Endothelial cell (in vitro differentiated cells): ENCODE measurements around the gene BTNL2. TPM values are rescaled to one million over a fixed set of nuclear protein-coding genes. Genes with fewer than 3 reads are reported as not detected.

Source experiments
- DNase-seq: peaks from one replicate; pipeline ENCODE4 v3.0.0; 2021; ENCODE audit warnings: low spot score
- H3K27ac Mint-ChIP-seq: one replicate; pipeline ENCODE4 v1.8.0; 2021; ENCODE audit warnings: mixed read lengths, inconsistent platforms; ENCODE audit not compliant: unreplicated experiment
- H3K27me3 Mint-ChIP-seq: one replicate; pipeline ENCODE4 v1.8.0; 2021; ENCODE audit warnings: mild to moderate bottlenecking, moderate library complexity, mixed read lengths, inconsistent platforms; ENCODE audit not compliant: unreplicated experiment
- H3K36me3 Mint-ChIP-seq: one replicate; pipeline ENCODE4 v1.8.0; 2021; ENCODE audit warnings: mild to moderate bottlenecking, low read depth, mixed read lengths, inconsistent platforms; ENCODE audit not compliant: unreplicated experiment
- H3K4me1 Mint-ChIP-seq: one replicate; pipeline ENCODE4 v1.8.0; 2021; ENCODE audit warnings: mild to moderate bottlenecking, mixed read lengths, inconsistent platforms; ENCODE audit not compliant: unreplicated experiment
- H3K4me3 Mint-ChIP-seq: one replicate; pipeline ENCODE4 v1.8.0; 2021; ENCODE audit warnings: mild to moderate bottlenecking, mixed read lengths, inconsistent platforms; ENCODE audit not compliant: unreplicated experiment
- H3K9me3 Mint-ChIP-seq: one replicate; pipeline ENCODE4 v1.8.0; 2021; ENCODE audit warnings: mixed read lengths, inconsistent platforms; ENCODE audit not compliant: unreplicated experiment
- total RNA-seq: library from RNA; stranded (reverse); fragmentation: NEBNext Ultra II Directional; extraction: Animal tissue kit (Norgen Biotek cat#: 25700); gene quantifications from one replicate; pipeline ENCODE4 v1.2.1, GENCODE V29; 2021; ENCODE audit not compliant: unreplicated experiment
- TF ChIP-seq, protein P1 (sequence below): fragments of 200-600 bp; sonication (generic); IDR thresholded peaks from one replicate; pipeline ENCODE4 v1.5.0; 2021; ENCODE audit warnings: antibody characterized with exemption; ENCODE audit not compliant: unreplicated experiment

BTNL2 gene
- total RNA-seq, 1 donor from 2014 or later = not detected

DNA sequence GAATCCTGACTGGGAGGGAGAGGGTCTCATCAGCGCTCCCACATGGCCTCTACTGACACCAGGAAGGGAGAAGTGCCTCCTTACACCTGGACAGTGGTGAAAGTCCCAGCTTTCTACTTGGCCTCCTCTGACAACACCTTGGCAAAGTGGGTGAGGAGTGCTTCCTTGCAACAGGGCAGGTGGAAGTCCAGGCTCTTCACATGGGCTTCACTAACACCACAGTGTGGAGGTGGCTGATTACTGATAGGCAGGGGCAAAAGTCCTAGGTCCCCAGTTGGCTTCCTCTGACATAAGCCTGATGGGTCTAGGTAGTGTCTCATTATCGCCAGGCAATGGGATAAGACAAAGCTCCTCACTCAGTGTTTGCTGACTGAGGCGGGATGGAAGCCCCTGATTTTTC lies 23.2 kb upstream of the BTNL2 start:
- DNase-seq = no peak
- TF ChIP-seq, protein P1, sequence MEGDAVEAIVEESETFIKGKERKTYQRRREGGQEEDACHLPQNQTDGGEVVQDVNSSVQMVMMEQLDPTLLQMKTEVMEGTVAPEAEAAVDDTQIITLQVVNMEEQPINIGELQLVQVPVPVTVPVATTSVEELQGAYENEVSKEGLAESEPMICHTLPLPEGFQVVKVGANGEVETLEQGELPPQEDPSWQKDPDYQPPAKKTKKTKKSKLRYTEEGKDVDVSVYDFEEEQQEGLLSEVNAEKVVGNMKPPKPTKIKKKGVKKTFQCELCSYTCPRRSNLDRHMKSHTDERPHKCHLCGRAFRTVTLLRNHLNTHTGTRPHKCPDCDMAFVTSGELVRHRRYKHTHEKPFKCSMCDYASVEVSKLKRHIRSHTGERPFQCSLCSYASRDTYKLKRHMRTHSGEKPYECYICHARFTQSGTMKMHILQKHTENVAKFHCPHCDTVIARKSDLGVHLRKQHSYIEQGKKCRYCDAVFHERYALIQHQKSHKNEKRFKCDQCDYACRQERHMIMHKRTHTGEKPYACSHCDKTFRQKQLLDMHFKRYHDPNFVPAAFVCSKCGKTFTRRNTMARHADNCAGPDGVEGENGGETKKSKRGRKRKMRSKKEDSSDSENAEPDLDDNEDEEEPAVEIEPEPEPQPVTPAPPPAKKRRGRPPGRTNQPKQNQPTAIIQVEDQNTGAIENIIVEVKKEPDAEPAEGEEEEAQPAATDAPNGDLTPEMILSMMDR = no peak
- H3K27ac Mint-ChIP-seq = no peak overlapping the region

DNA sequence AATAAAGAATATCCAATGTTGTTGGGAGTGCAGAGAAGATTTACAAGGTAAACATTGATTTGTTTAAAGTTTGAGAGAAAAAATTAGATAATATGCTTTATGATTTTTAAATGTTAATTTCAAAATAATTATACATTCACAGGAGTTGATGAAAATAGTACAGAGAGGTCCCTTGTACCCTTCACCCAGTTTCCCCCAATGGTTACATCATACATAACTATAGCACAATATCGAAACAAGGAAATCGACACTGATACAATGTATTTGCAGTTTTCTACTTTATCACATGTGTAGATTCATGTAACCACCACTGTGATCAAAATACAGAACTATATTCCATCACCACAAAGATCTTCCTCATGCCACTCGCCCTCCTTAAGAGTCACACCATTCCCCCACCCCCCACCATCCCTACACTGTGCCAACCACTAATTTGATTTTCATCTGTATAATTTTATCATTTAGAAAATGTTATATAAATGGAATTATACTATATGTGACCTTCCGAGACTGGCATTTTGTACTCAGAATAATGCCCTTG lies 21.0 kb upstream of the BTNL2 start:
- TF ChIP-seq, protein P1 = no peak
- Mint-ChIP-seq H3K4me3 (no peak overlapping the region), H3K27ac (no peak overlapping the region)

More for the DNA sequence above, 23.2 kb upstream of the BTNL2 start:
- peaks cover 2% of the 10 kb centered on the region for H3K27me3 Mint-ChIP-seq
- H3K4me3 Mint-ChIP-seq = no peak overlapping the region
- H3K9me3 Mint-ChIP-seq = no peaks in the 10 kb centered on the region
- H3K4me1 Mint-ChIP-seq = no peaks in the 10 kb centered on the region
- H3K36me3 Mint-ChIP-seq = no peaks in the 10 kb centered on the region

DNA sequence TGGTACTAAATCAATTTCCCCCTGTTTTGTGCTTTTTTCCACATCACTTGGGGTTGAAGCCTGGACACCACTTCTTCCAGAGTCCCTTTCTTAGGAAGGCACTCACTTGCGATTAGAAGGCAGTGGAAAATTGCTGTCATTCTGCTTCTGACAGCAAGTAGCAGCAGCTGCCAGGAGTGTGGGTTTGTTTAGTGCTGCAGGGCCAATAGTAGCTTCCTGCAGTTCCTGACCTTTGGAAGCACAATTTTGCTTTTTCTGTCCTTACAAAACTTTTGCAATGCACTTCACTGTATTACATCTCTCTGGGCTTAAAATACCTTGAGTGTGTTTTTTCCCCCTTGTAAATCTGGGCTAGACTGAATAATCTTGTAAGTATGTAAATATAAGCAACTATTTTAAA lies 20.2 kb upstream of the BTNL2 start:
- Mint-ChIP-seq H3K4me3 (no peak overlapping the region), H3K36me3 (no peaks in the 10 kb centered on the region), H3K27me3 (peaks cover 4% of the 10 kb centered on the region), H3K4me1 (no peaks in the 10 kb centered on the region), H3K9me3 (no peaks in the 10 kb centered on the region), H3K27ac (no peak overlapping the region)
- no peak for DNase-seq
- TF ChIP-seq, protein P1 = no peak

More for the DNA sequence above, 21.0 kb upstream of the BTNL2 start:
- Mint-ChIP-seq H3K4me1 (no peaks in the 10 kb centered on the region), H3K27me3 (peaks cover 2% of the 10 kb centered on the region), H3K9me3 (no peaks in the 10 kb centered on the region), H3K36me3 (no peaks in the 10 kb centered on the region)
- DNase-seq = no peak

DNA sequence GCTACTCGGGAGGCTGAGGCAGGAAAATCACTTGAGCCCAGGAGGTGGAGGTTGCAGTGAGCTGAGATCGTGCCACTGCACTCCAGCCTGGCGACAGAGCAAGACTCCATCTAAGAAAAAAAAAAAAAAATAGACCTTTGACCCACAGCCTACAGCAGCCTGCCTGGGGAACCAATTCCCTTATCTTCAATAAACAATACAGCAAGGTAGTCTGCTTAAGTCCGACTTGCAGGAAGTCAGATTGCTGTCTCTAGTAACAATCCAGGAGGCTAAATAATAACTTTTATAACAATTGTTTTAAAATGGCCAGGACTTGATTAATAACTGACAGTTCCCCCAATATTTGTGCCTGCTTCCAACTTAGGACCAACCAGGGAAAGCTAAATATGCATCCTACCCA lies 19.4 kb upstream of the BTNL2 start:
- H3K4me1 Mint-ChIP-seq = no peaks in the 10 kb centered on the region
- TF ChIP-seq, protein P1 = no peak
- no peaks in the 10 kb centered on the region for H3K9me3 Mint-ChIP-seq
- no peak overlapping the region for H3K4me3 Mint-ChIP-seq
- no peak overlapping the region for H3K27ac Mint-ChIP-seq
- H3K27me3 Mint-ChIP-seq = peaks cover 4% of the 10 kb centered on the region
- H3K36me3 Mint-ChIP-seq = no peaks in the 10 kb centered on the region
- DNase-seq = no peak

DNA sequence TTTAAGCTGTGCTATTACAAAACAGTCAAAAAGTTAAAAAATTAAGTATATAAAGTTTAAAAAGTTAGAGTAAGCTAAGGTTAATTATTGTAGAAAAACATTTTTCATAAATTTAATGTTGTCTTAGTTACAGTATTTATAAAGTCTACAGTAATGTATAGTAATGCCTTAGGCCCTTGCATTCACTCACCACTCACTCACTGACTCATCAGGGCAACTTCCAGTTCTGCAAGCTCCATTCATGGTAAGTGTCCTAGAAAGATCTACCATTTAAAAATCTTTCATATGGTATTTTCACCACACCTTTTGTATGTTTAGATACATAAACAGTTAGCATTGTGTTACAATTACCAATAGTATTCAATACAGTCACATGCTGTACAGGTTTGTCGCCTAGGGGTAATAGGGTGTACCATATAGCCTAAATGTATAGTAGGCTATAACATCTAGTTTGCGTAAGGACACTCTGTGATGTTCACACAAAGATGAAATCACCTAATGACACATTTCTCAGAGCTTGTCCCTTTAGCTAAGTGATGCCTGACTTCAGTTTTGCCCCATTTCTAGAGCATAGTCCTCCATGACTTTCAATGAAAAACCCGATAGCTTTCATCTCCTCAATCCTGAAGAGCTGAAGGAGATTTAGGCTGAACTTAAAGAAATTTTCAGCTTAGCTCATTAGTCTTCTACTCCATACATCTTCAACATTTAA lies 17.8 kb upstream of the BTNL2 start:
- no peaks in the 10 kb centered on the region for H3K36me3 Mint-ChIP-seq
- TF ChIP-seq, protein P1 = no peak
- DNase-seq = no peak
- H3K4me1 Mint-ChIP-seq = no peaks in the 10 kb centered on the region
- H3K9me3 Mint-ChIP-seq = no peaks in the 10 kb centered on the region
- H3K27ac Mint-ChIP-seq = no peak overlapping the region
- H3K27me3 Mint-ChIP-seq = peaks cover 4% of the 10 kb centered on the region
- no peak overlapping the region for H3K4me3 Mint-ChIP-seq
